Uterine smooth muscle cell (primary cell): ENCODE data around the gene RIMBP2. TPM values are rescaled to one million over a fixed set of nuclear protein-coding genes. Genes with fewer than 3 reads are reported as not detected.

Experiments used
- total RNA-seq: library from RNA; depleted of rRNA; stranded (reverse); fragments of >200 nt; gene quantifications from 2 replicates; pipeline ENCODE4 v1.2.3, GENCODE V29; 2014

The RIMBP2 gene
- under 0.01 and 0.12 TPM in 2 replicates for total RNA-seq

GRCh38 chr12:130715998-130716968 lies at the start of gene RIMBP2:
Gene RIMBP2, minus strand, starts transcription at chr12:130716299. Its CDS starts 237,286 bp downstream, at chr12:130479013.

Other genes with a start within 250 kb of the RIMBP2 start
- gene STX2, start 123.0 kb upstream of the RIMBP2 start, total RNA-seq, result 47.4 and 61.3 TPM in 2 replicates
- 639 and 1,205 TPM in 2 replicates for gene RAN, start 155.8 kb upstream of the RIMBP2 start, total RNA-seq
- gene ADGRD1, start 237.6 kb upstream of the RIMBP2 start, total RNA-seq, result 0.11 and 1.1 TPM in 2 replicates